AG04450 (cell line): ENCODE results near the gene GOPC. TPM values are rescaled to one million over a fixed set of nuclear protein-coding genes. Genes with fewer than 3 reads are reported as not detected.

Source experiments
- CTCF ChIA-PET: fragments of 300-600, 350-600 bp; formaldehyde crosslinking; extraction: SDS; loops from one replicate; lab custom pipeline; 2022; ENCODE audit warnings: antibody characterized with exemption, inconsistent platforms; lab: Charles Lee
- POLR2A ChIA-PET: fragments of 350-600 bp; formaldehyde crosslinking; extraction: SDS; loops from one replicate; lab custom pipeline; 2021; ENCODE audit warnings: antibody characterized with exemption, inconsistent platforms; lab: Yijun Ruan, JAX
- DNase-seq: peaks from one replicate; pipeline ENCODE4 v3.0.0-alpha.2; 2011; ENCODE audit warnings: low read depth, low spot score
- H3K27ac ChIP-seq: one replicate; pipeline ENCODE4 v1.5.1; 2012; ENCODE audit warnings: low read depth, low read length, control low read depth
- H3K27me3 ChIP-seq: one replicate; pipeline ENCODE4 v1.6.0; 2012; ENCODE audit warnings: low read length; ENCODE audit not compliant: control insufficient read depth, insufficient read depth
- H3K4me3 ChIP-seq: 2 replicates; pipeline ENCODE4 v1.5.1; 2011; ENCODE audit warnings: mild to moderate bottlenecking, low read depth, low read length, control low read depth
- H3K9me3 ChIP-seq: 2 replicates; pipeline ENCODE4 v1.5.1; 2012; ENCODE audit warnings: low read length; ENCODE audit not compliant: control insufficient read depth, insufficient read depth
- polyA plus RNA-seq: library from polyadenylated mRNA; depleted of rRNA; stranded (reverse); fragments of >200 nt; gene quantifications from 2 replicates; pipeline ENCODE4 v1.2.3, GENCODE V29; 2011
- TF ChIP-seq, protein P1 (sequence below): IDR thresholded peaks from 2 replicates; pipeline ENCODE4 v1.5.1; 2011; ENCODE audit warnings: low read depth, low read length, control low read depth, inconsistent platforms

The GOPC gene
- polyA plus RNA-seq, 1 experiment: 37.8 TPM

DNA sequence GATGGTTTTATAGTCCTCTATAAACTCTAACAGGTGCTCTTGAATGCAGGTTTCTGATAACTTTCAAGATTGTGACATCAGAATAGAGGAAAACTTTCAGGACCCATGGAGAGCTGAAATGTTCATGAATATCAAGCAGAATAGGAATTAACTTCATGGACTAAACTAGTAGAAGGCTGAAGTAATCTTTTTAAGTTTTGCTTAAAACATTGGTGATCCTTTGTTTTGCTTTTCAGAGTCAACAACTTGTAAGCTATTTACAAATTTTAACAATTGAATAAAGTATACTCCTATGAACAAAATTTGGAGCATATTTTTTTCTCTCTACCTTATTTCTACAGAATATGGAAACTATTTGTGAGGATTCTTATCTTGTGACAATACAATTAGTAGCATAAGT is 25.2 kb upstream of the GOPC start:
- H3K4me3 ChIP-seq: no peak overlapping the region
- ChIA-PET CTCF (no interaction called here), POLR2A (no interaction called here)
- no peaks in the 10 kb centered on the region for H3K27me3 ChIP-seq
- TF ChIP-seq, protein P1, sequence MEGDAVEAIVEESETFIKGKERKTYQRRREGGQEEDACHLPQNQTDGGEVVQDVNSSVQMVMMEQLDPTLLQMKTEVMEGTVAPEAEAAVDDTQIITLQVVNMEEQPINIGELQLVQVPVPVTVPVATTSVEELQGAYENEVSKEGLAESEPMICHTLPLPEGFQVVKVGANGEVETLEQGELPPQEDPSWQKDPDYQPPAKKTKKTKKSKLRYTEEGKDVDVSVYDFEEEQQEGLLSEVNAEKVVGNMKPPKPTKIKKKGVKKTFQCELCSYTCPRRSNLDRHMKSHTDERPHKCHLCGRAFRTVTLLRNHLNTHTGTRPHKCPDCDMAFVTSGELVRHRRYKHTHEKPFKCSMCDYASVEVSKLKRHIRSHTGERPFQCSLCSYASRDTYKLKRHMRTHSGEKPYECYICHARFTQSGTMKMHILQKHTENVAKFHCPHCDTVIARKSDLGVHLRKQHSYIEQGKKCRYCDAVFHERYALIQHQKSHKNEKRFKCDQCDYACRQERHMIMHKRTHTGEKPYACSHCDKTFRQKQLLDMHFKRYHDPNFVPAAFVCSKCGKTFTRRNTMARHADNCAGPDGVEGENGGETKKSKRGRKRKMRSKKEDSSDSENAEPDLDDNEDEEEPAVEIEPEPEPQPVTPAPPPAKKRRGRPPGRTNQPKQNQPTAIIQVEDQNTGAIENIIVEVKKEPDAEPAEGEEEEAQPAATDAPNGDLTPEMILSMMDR: no peak
- H3K27ac ChIP-seq: no peak overlapping the region
- H3K9me3 ChIP-seq: peaks cover 3% of the 10 kb centered on the region; the same call in 1 of the 2 replicates
- DNase-seq: no peak

DNA sequence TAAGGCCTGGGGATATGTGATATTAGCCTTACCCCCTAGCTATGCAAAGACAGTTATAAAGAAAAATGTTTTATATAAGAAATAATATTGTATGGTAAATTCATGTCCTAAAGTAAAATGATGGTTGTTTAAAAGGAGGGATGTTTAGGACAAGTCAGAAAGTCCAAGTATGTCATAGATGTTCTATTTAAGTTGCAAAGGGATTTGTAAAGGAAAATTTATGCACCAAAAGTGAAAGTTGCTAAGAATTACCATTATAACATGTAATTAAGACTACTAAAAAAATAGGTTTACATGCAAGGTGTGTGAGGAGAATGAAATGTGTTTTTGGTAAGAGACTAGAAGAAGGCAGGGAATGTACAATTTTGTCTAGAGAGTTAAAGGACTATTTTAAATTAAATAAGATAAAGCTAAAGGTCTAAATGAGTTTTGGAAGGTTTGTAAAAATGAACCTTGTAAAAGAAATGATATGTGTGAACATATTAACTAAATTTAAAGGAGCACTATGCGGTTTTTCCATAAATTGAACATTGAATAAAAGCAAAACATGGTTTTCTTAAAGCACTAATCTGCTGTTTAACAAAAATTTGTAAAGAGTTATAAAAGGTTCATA is 22.7 kb upstream of the GOPC start:
- CTCF ChIA-PET: interaction anchor here (0.5 kb wide), 1 partner anchor 76 kb away, joined by 5 read pairs; no protein-coding TSS in a partner anchor
- POLR2A ChIA-PET: no interaction called here

DNA sequence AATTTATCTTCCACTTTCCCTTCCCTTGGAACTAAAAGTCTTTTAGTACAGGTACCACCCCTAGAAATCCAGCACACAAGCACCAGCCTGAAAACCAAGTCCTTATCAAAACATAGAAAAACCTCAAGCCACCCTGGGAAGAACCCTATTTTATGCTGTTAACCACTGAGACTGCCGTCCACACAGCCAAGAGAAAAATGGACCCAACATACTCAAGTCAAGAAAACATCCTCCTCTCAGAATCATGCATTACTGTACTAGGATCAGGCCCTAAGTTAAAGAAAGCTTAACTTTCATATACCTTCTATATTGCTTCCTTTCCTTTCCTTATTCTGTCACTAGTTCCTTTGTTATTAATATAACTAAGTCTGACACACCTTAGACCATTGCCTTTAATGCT is 16.9 kb upstream of the GOPC start:
- H3K4me3 ChIP-seq: no peak overlapping the region
- ChIA-PET POLR2A (no interaction called here), CTCF (interaction anchor here (0.7 kb wide), 1 partner anchor 36 kb away, joined by 4 read pairs; no protein-coding TSS in a partner anchor)
- no peaks in the 10 kb centered on the region for H3K27me3 ChIP-seq
- no peak for DNase-seq
- TF ChIP-seq, protein P1: no peak
- no peak overlapping the region for H3K27ac ChIP-seq
- H3K9me3 ChIP-seq: no peaks in the 10 kb centered on the region

More for the DNA sequence above, 22.7 kb upstream of the GOPC start:
- Histone ChIP-seq H3K27ac (no peak overlapping the region), H3K4me3 (no peak overlapping the region), H3K27me3 (no peaks in the 10 kb centered on the region), H3K9me3 (peaks cover 3% of the 10 kb centered on the region; the same call in 1 of the 2 replicates)
- DNase-seq: no peak
- TF ChIP-seq, protein P1: no peak

DNA sequence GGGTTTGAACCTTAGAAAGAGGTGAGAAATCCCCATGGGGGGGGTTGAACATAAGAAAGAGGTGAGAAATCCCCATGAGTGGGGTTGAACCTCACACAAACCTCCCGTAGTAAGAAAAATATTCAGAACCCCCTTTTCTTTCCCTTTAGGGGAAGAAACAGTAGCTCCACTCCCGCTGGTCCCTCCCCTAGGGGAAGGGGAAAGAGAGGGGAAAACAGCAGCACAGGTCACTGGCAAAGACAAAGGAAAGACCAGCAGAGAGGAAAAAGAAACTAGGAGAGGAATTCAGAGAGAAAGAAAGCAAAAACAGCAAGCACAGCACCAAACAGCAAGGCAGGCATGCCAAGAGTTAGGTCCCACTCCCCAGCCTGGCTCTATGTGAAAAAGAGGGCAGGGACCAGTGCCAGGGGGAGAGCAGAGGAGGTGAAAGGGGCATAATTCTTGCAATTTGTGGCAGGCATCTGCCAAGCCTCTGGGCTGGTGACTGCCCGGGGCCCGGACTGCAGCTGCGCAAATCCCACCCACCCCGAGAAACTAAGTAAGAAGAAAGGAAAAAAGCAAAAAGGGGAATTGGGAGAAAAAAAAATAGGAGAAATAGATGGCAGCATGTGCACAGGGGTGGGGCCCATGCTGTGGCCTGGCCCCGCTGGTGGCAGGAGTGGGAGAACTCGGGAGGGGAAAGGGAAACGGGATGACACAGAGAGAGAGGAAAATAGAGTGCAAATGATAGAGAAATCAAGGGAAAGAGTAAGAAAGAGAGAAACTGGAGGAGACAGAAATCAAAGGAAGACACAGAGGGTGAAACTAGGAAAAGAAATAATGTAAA is 15.1 kb upstream of the GOPC start:
- no peak for DNase-seq

More for the DNA sequence above, 15.1 kb upstream of the GOPC start:
- no peak overlapping the region for H3K4me3 ChIP-seq
- H3K27ac ChIP-seq: no peak overlapping the region
- ChIA-PET POLR2A (no interaction called here), CTCF (no interaction called here)
- H3K27me3 ChIP-seq: no peaks in the 10 kb centered on the region
- TF ChIP-seq, protein P1: no peak
- no peaks in the 10 kb centered on the region for H3K9me3 ChIP-seq
